ENCODE data around the gene LMOD2.

GRCh38 chr7:123650595-123650994 is 5.1 kb upstream of the LMOD2 start:
- TF ChIP-seq CTCF (IDR thresholded peaks at IDR 0.05; ENCODE audit: insufficient read depth, low read depth, low read length) (no peak), EZH2 (IDR thresholded peaks at IDR 0.05; ENCODE audit: insufficient read depth, low read length) (no peak)
